GM12801 (cell line): ENCODE measurements around the gene B9D1.

Experiments
- CTCF ChIP-seq: IDR thresholded peaks from one replicate; pipeline ENCODE4 v1.5.1; 2011; ENCODE audit warnings: control low read depth; ENCODE audit not compliant: insufficient read length; ENCODE audit errors: extremely low read depth

B9D1 gene

GRCh38 chr17:19398301-19399181 is 36.0 kb upstream of the B9D1 start:
- no peak for TF ChIP-seq CTCF

GRCh38 chr17:19397556-19398041 is 35.1 kb upstream of the B9D1 start:
- TF ChIP-seq CTCF = no peak

- TF ChIP-seq CTCF = no peak
Measured at GRCh38 chr17:19392303-19392702, 29.8 kb upstream of the B9D1 start.

- no peak for TF ChIP-seq CTCF
Measured at GRCh38 chr17:19391432-19391831, 28.9 kb upstream of the B9D1 start.

- TF ChIP-seq CTCF = no peak
Measured at GRCh38 chr17:19390951-19391350, 28.4 kb upstream of the B9D1 start.

- TF ChIP-seq CTCF = no peak
Measured at GRCh38 chr17:19388791-19389785, 26.6 kb upstream of the B9D1 start.

GRCh38 chr17:19387921-19388521 is 25.5 kb upstream of the B9D1 start:
- TF ChIP-seq CTCF = no peak
